ENCODE measurements around the gene BABAM2.

GRCh38 chr2:28273751-28274150 lies 383.2 kb downstream of the BABAM2 start:
- no peak for TF ChIP-seq CTCF (IDR thresholded peaks at IDR 0.05)
- no peak for TF ChIP-seq POLR2A (IDR thresholded peaks at IDR 0.05)
- TF ChIP-seq EP300 (IDR thresholded peaks at IDR 0.05) = no peak
